Keratinocyte (primary cell): ENCODE data around the gene PLA2G4F.

Experiments
- CTCF ChIP-seq, 3 experiments: IDR thresholded peaks in 1 of 3; conservative IDR thresholded peaks in 1 of 3; optimal IDR thresholded peaks in 1 of 3; 2 replicates in 2 of 3; 3 replicates in 1 of 3; pipeline versions ENCODE3 to v1.5.1; 2011; ENCODE audit warnings: low read length in 3 of 3, mild to moderate bottlenecking in 3 of 3, moderate library complexity in 2 of 3, control low read depth in 1 of 3, inconsistent platforms in 1 of 3; ENCODE audit not compliant: insufficient read depth in 2 of 3; ENCODE audit errors: extremely low read depth in 1 of 3
- EZH2 ChIP-seq: IDR thresholded peaks from one replicate; pipeline ENCODE4 v1.6.1; 2012; ENCODE audit warnings: inconsistent platforms, mild to moderate bottlenecking, low read length, moderate library complexity

- no peak for TF ChIP-seq CTCF (optimal IDR thresholded peaks at IDR 0.05 in 1 of 3, IDR thresholded peaks at IDR 0.05 in 1 of 3, conservative IDR thresholded peaks at IDR 0.05 in 1 of 3; ENCODE audit: extremely low read depth in 1 of 3, insufficient read depth in 2 of 3, low read length in 3 of 3)
- no peak for TF ChIP-seq EZH2
Measured at GRCh38 chr15:42184736-42185135, 28.3 kb upstream of the PLA2G4F start.
